ENCODE measurements around the gene CDA. TPM values are rescaled to one million over a fixed set of nuclear protein-coding genes. Genes with fewer than 3 reads are reported as not detected.

CDA gene
- total RNA-seq, 1 experiment from 2014 or later, result 6.5 TPM

GRCh38 chr1:20569523-20570098 lies 19.3 kb upstream of the CDA start:
- Mint-ChIP-seq H3K27me3 (ENCODE audit: low read depth) (peaks cover 73% of the 10 kb centered on the region), H3K4me3 (no peak overlapping the region), H3K27ac (no peak overlapping the region), H3K4me1 (no peaks in the 10 kb centered on the region), H3K36me3 (ENCODE audit: insufficient read depth in 1 of 3, low read depth in 3 of 3) (no peaks in the 10 kb centered on the region), H3K9me3 (peaks cover 0 to 3% of the 10 kb centered on the region in 2 experiments; a peak in 1 of 5 replicates)
- H4K91ac ChIP-seq (ENCODE audit: insufficient read length, low read depth, low read length), result no peak overlapping the region
- H3K9me3 ChIP-seq (ENCODE audit: control insufficient read depth, low read depth, low read length), result no peaks in the 10 kb centered on the region
- H3T11ph ChIP-seq (ENCODE audit: low read length), result no peak overlapping the region
- no peak overlapping the region for H2AFZ ChIP-seq (ENCODE audit: low read length)
- H3K9ac ChIP-seq (ENCODE audit: extremely low read depth, insufficient read length, low read length), result no peak overlapping the region
- H3K4ac ChIP-seq (ENCODE audit: low read depth, low read length), result no peak overlapping the region
- no peak overlapping the region for H3K23ac ChIP-seq (ENCODE audit: insufficient read length, low read depth, low read length)
- H3K27me3 ChIP-seq (ENCODE audit: insufficient read depth, low read length), result no peaks in the 10 kb centered on the region; the same call in 1 of the 2 replicates
- no peaks in the 10 kb centered on the region for H3K4me1 ChIP-seq (ENCODE audit: insufficient read depth, low read length)
- H3K18ac ChIP-seq (ENCODE audit: insufficient read length, low read depth, low read length), result no peak overlapping the region
- no peak overlapping the region for H3K4me2 ChIP-seq (ENCODE audit: insufficient read depth, insufficient read length, low read length)
- TF ChIP-seq CTCF (conservative IDR thresholded peaks at IDR 0.05), result no peak
- H4K5ac ChIP-seq (ENCODE audit: insufficient read length, low read depth, low read length), result no peak overlapping the region
- H3K23me2 ChIP-seq (ENCODE audit: insufficient read length, low read depth, low read length, poor library complexity, severe bottlenecking), result no peaks in the 10 kb centered on the region
- no peak overlapping the region for H3K27ac ChIP-seq (ENCODE audit: insufficient read length, low read depth, low read length)
- no peak overlapping the region for H2BK120ac ChIP-seq (ENCODE audit: low read depth, low read length, poor library complexity, severe bottlenecking)
- H3K79me1 ChIP-seq (ENCODE audit: insufficient read depth, low read depth, low read length, poor library complexity, severe bottlenecking), result no peaks in the 10 kb centered on the region
- H3K14ac ChIP-seq (ENCODE audit: insufficient read depth, low read length), result no peak overlapping the region
- H3K79me2 ChIP-seq (ENCODE audit: insufficient read depth, low read length), result no peaks in the 10 kb centered on the region
- DNase-seq, result no peak
- H2BK15ac ChIP-seq (ENCODE audit: low read depth, low read length), result no peak overlapping the region
- H2AK5ac ChIP-seq (ENCODE audit: insufficient read length, low read length), result no peak overlapping the region
- H2BK5ac ChIP-seq (ENCODE audit: insufficient read length, low read length), result no peak overlapping the region
- no peak overlapping the region for H2BK20ac ChIP-seq (ENCODE audit: low read depth, low read length, poor library complexity, severe bottlenecking)
- H4K8ac ChIP-seq (replicated peaks; ENCODE audit: insufficient read length, low read depth, low read length), result no peak overlapping the region
- no CpG with 5 or more reads among the region's 4 CpGs for WGBS (ENCODE audit: extremely low coverage, insufficient read length, low lambda C conversion rate)
- no peaks in the 10 kb centered on the region for H4K20me1 ChIP-seq (ENCODE audit: control insufficient read depth, insufficient read depth, insufficient read length)
- H2BK12ac ChIP-seq (ENCODE audit: insufficient read length, low read depth, low read length), result no peak overlapping the region
- H3K56ac ChIP-seq (ENCODE audit: insufficient read length, low read depth, low read length), result no peak overlapping the region

Measured in H9 (cell line).